ENCODE measurements around the gene CHST2.

DNA sequence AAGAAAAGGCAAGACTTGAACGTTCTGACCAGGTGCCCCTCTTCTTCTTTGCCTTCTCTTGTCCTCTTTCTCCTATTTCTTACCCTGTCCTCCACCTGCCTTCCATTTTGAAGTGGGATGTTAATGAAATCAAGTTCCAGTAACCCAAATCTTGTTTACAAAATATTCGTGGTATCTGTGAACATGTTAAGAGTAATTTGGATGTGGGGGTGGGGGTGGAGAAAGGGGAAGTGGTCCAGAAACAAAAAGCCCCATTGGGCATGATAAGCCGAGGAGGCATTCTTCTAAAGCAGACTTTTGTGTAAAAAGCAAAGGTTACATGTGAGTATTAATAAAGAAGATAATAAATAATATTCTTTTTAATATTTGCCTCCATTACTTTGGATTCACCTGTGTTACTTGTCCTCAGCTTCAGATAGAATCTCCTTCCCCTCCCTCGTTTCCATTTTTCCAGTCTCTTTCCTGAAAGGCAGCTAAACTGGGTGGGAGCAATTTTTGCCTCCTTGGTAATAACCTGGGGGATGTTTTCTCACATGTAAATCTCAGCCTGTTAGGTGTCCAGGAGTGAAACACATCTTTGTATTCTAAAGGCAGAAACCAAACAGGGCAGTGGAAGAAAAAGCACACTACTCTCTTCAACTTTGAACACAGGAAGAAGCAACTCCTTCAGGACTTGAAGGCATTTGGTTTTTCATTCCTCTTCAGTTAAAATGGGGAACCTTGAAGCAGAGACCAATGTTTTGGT, 3.2 kb downstream of the CHST2 start:
- TF ChIP-seq, protein P1, sequence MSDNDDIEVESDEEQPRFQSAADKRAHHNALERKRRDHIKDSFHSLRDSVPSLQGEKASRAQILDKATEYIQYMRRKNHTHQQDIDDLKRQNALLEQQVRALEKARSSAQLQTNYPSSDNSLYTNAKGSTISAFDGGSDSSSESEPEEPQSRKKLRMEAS (IDR thresholded peaks at IDR 0.05) = no peak
- TF ChIP-seq POLR2A (IDR thresholded peaks at IDR 0.05; ENCODE audit: borderline replicate concordance, extremely low read depth, insufficient read depth, insufficient read length) = no peak
- TF ChIP-seq, protein P2, sequence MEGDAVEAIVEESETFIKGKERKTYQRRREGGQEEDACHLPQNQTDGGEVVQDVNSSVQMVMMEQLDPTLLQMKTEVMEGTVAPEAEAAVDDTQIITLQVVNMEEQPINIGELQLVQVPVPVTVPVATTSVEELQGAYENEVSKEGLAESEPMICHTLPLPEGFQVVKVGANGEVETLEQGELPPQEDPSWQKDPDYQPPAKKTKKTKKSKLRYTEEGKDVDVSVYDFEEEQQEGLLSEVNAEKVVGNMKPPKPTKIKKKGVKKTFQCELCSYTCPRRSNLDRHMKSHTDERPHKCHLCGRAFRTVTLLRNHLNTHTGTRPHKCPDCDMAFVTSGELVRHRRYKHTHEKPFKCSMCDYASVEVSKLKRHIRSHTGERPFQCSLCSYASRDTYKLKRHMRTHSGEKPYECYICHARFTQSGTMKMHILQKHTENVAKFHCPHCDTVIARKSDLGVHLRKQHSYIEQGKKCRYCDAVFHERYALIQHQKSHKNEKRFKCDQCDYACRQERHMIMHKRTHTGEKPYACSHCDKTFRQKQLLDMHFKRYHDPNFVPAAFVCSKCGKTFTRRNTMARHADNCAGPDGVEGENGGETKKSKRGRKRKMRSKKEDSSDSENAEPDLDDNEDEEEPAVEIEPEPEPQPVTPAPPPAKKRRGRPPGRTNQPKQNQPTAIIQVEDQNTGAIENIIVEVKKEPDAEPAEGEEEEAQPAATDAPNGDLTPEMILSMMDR (IDR thresholded peaks at IDR 0.05 in 2 of 3, conservative IDR thresholded peaks at IDR 0.05 in 1 of 3; ENCODE audit: borderline replicate concordance in 1 of 3, insufficient read depth in 1 of 3, low read depth in 2 of 3, low read length in 2 of 3) = no peak
- TF ChIP-seq CBX3 (IDR thresholded peaks at IDR 0.05; ENCODE audit: low read depth) = no peak
- TF ChIP-seq, protein P3, sequence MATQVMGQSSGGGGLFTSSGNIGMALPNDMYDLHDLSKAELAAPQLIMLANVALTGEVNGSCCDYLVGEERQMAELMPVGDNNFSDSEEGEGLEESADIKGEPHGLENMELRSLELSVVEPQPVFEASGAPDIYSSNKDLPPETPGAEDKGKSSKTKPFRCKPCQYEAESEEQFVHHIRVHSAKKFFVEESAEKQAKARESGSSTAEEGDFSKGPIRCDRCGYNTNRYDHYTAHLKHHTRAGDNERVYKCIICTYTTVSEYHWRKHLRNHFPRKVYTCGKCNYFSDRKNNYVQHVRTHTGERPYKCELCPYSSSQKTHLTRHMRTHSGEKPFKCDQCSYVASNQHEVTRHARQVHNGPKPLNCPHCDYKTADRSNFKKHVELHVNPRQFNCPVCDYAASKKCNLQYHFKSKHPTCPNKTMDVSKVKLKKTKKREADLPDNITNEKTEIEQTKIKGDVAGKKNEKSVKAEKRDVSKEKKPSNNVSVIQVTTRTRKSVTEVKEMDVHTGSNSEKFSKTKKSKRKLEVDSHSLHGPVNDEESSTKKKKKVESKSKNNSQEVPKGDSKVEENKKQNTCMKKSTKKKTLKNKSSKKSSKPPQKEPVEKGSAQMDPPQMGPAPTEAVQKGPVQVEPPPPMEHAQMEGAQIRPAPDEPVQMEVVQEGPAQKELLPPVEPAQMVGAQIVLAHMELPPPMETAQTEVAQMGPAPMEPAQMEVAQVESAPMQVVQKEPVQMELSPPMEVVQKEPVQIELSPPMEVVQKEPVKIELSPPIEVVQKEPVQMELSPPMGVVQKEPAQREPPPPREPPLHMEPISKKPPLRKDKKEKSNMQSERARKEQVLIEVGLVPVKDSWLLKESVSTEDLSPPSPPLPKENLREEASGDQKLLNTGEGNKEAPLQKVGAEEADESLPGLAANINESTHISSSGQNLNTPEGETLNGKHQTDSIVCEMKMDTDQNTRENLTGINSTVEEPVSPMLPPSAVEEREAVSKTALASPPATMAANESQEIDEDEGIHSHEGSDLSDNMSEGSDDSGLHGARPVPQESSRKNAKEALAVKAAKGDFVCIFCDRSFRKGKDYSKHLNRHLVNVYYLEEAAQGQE (IDR thresholded peaks at IDR 0.05; ENCODE audit: low read depth) = no peak
- TF ChIP-seq EZH2 (IDR thresholded peaks at IDR 0.05) = no peak
- TF ChIP-seq, protein P4, sequence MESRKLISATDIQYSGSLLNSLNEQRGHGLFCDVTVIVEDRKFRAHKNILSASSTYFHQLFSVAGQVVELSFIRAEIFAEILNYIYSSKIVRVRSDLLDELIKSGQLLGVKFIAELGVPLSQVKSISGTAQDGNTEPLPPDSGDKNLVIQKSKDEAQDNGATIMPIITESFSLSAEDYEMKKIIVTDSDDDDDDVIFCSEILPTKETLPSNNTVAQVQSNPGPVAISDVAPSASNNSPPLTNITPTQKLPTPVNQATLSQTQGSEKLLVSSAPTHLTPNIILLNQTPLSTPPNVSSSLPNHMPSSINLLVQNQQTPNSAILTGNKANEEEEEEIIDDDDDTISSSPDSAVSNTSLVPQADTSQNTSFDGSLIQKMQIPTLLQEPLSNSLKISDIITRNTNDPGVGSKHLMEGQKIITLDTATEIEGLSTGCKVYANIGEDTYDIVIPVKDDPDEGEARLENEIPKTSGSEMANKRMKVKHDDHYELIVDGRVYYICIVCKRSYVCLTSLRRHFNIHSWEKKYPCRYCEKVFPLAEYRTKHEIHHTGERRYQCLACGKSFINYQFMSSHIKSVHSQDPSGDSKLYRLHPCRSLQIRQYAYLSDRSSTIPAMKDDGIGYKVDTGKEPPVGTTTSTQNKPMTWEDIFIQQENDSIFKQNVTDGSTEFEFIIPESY (IDR thresholded peaks at IDR 0.05; ENCODE audit: extremely low read depth, insufficient replicate concordance, low read length) = no peak
